GM18868 (cell line): ENCODE results near the gene DRC7.
A peak's percentile ranks its signal among the peaks of the same experiment; 100 is the strongest.

Experiments used
- ATAC-seq: cut with Tn5 transposase; IDR thresholded peaks from one replicate; pipeline ENCODE4 v1.9.1; 2021; ENCODE audit warnings: mild to moderate bottlenecking, moderate library complexity; ENCODE audit not compliant: unreplicated experiment

Gene DRC7, protein sequence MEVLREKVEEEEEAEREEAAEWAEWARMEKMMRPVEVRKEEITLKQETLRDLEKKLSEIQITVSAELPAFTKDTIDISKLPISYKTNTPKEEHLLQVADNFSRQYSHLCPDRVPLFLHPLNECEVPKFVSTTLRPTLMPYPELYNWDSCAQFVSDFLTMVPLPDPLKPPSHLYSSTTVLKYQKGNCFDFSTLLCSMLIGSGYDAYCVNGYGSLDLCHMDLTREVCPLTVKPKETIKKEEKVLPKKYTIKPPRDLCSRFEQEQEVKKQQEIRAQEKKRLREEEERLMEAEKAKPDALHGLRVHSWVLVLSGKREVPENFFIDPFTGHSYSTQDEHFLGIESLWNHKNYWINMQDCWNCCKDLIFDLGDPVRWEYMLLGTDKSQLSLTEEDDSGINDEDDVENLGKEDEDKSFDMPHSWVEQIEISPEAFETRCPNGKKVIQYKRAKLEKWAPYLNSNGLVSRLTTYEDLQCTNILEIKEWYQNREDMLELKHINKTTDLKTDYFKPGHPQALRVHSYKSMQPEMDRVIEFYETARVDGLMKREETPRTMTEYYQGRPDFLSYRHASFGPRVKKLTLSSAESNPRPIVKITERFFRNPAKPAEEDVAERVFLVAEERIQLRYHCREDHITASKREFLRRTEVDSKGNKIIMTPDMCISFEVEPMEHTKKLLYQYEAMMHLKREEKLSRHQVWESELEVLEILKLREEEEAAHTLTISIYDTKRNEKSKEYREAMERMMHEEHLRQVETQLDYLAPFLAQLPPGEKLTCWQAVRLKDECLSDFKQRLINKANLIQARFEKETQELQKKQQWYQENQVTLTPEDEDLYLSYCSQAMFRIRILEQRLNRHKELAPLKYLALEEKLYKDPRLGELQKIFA

DNA sequence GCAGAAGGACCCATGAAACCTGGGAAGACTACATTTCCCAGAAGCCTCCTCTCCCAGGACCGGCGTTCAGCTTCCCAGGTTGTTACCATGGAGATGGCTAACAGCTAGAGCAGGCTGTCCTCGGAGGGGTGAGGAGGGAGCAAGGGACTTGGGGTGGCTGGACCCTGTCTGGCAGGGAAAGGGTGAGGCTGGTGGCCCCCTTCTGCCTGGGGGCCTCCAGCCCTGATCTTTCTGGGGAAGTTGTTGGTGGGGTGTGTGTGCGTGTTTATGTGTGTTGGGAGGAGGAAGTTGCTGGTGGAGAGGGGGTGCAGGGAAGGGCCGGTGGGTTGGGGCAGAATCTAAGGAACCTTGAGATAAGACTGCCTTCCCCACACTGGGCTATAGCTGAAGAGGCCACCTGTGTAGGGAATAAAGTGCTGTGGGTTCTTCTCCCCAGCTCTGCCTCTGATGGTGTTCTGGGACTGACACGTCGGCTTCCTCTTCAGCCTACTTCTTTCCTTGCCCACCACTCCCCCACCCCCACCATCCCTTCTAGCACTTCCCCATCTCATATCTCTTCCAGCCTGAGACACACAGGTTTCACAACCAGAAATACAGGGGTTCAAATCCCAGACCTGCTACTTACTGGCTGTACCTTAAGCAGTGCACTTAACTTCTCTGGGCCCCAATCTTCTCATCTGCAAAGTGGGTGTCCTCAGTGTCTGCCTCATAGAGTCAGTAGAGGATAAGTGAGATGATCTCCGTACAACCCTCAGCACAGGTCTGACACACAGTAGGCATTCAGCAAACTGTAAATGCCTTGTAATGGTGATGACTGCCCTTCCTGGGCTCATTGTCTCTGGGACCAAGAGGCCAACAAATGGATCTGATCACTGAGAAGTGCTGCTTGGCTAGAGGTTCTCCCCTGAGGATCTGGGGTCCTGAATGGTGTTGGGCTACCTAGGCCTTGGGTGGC, at the start of gene DRC7:
TSS of gene DRC7 (plus strand) at position 82 of the 955 bp plus-strand sequence. CDS start 3,144 bp downstream, outside the sequence.
- peak; percentile 51 for ATAC-seq

DNA sequence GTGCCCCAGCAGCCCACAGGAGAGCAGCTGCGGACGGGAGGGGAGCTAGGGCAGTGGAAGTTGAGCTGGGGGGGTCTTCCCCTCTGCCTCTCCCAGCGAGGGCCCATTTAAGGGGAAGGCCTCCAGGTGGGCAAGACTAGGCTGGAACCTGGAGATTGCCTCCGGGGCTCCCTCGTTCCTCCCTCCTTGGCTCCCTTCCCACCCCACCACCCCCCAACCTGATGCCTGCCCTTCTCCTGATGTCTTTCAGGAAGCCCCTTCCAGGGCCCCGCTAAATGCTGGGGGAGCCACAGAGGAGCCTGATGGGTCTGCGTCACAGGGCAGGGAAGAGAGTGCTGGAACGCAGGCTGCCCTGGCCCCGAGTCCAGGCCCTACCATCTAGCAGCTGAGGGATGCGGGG, 49.4 kb upstream of the DRC7 start:
- ATAC-seq, result no peak

DNA sequence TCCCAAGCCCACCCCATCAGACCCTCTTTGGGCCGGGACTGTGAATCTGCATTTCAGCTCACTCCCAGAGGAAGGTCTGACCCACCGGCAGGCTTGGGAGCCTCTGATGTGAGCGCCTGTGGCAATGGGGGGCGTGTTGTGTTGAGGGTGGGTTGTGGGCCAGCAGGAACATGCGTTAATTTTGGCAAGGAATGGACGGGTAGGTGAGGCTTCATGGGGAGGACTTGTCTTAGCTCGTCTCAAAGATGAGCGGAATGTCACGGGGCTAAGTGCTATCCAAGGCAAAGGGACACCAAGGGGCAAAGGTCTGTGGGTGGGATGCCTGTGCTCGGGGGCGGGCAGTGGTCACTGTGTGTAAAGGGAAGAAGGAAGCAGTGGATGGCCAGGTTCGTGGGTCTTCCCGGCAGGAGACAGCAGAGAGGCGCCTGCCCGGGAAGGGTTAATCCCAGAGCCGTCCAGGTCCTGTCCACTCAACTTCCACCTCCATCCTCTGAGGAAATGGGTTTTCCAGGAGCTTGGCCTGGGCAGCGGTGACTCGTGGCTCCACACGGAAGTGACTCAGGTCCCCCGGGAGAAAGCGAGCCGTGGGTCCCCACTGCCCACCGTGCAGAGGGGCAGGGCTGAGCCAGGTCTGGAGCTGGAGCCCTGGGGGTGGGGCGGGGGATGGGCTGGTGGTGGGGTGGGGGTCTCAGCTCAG, 48.8 kb upstream of the DRC7 start:
- no peak for ATAC-seq

DNA sequence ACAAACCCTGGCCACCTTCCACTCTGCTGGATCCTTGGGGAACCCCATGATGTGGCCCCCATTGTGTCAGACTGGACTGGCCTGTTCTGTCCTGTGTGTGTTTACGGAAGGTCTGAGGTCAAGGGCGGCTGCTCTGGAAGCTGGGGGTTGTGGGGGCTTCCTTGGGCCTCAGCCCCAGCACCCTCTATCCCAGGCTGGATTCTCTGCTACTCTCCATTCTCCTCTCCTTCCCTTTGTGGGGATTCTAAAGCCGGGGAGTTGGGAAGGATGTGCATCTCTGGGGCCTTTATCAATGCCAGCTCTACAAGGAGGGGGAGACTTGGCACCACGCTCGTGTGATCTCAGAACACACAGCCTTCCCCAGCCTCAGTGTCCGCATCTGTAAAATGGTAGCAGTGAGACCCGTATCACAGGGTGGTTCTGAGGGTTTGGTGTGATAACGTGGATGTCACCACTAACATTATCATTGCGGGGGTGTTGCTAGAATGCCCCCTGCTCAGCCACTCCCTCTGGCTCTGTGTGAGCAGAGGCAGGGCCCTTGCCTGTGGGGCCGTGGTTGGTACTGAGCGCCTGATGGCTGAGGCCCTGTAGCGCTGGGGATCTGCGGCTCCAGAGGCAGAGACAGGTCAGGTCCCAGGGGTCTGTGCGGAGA, 48.1 kb upstream of the DRC7 start:
- ATAC-seq, result no peak

DNA sequence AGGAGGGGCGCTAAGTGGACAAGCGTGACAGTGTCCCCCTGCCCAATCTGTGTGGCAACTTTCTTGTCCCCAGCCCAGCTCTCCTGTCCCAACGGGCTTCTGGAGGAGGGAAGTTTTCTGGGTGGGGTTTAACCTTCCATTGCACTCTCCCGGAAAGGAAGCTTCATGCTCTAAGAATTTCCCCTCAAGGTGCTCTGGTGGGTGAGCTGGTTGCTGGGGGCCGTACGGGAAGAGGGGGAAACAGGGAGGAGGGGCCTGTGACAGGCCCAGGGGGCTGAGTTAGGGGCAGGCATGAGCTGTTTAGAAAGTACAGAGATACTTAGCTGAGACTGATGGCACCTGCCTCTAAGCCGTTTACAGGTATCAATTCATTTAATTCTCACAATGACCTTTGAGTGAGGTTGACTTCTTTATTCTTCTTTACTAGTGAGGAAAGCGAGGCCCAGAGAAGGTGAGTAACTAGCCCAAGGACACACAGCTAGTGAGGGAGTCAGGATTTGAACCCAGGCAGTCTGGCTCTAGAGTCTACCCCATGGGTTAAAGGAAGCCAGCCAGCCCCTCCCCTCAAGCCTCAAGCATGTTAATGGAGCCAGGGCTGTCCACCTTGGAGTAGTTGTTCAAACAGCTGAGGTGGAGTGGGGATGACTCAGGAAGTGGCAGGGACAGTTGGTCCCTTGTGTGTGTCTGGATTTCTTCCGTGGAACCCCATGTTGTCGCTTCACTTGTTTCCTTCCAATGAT, 47.3 kb upstream of the DRC7 start:
- ATAC-seq, result no peak

DNA sequence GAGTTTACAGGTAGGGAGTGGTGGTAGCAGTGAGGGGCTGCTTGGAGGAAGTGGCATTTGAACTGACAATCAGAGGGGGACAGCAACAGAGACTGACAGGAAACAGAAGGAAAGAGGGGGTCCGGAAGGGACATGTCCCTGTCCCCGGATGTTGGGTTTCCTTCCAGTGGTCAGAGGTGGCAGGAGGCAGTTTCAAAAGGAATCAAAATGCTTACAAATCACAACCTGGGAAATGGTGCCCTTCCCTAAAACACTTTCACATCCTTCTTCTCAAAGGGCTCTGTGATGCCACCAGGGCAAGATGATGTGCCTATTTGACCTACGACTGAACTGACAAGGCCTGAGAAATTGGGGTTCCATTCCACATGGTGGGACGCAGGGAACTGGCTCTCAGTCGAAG, 46.5 kb upstream of the DRC7 start:
- no peak for ATAC-seq

DNA sequence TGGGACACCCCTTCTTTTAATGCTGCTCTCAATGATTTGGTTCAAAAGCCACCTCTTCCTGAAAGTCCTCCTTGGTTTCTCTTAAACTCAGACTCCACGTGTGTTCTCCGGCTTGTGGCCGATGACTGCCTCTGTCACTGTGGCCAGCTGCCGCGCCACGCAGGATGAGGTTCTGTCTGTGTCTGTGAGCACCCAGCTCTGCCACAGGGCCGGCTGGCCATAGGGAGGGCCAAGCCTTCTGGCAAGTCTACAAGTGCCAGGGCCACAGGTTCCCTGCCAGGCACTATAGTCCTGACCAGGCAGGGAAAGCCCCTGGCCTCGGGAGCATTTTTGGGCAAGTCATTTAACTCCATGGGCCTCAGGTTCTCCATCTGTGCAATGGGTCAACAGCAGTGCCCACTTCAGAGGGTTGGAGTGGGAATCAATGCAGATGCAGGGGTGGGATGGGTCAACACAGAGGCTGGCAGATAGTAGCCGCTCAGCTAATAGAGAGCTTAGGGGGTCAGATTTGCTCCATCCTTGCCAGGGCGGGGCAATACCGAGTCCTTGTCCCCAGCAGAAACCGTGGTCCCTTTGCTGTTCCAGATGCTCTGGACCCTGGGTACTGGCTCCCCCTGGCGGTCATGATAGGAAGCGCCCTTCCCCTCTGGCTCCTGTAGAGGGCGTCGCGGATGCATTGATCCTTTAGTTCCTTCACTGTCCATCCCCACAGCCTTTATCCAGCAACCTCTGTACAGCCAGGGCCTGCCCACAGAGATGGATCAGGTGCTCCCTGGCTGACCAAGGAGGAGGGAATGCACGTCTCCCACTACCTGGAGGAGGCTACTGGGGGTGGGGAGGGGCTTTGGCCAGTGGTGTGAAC, 45.8 kb upstream of the DRC7 start:
- no peak for ATAC-seq

DNA sequence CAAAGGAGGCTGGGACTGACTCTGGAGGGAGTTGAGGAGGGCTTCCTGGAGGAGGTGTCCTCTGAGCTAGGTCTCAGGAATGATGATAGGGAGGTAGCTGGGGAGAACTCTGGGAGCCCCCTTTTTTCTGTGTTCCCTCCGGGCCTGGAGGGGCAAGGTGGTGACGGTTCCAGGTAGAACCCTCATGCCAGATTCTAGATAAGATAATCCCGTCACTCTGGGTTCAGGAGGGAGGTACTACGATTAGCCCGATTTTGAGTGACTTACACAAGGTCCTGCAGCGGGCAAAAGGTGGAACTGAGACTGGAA, 45.2 kb upstream of the DRC7 start:
- no peak for ATAC-seq

DNA sequence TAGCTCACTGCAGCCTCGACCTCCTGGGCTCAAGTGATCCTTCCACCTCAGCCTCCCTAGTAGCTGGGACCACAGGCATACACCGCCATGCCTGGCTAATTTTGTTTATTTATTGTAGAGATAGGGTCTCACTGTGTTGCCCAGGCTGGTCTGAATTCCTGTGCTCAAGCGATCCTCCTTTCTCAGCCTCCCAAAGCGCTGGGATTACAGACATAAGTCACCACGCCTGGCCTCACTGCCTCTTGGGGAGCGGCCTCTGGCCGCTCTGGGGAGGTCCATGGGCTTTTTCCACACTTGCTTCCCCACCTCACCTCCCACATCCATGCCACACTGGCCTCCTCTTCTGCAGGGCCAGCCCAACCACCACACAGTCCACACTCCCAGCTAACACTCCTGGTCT, 44.8 kb upstream of the DRC7 start:
- no peak for ATAC-seq

DNA sequence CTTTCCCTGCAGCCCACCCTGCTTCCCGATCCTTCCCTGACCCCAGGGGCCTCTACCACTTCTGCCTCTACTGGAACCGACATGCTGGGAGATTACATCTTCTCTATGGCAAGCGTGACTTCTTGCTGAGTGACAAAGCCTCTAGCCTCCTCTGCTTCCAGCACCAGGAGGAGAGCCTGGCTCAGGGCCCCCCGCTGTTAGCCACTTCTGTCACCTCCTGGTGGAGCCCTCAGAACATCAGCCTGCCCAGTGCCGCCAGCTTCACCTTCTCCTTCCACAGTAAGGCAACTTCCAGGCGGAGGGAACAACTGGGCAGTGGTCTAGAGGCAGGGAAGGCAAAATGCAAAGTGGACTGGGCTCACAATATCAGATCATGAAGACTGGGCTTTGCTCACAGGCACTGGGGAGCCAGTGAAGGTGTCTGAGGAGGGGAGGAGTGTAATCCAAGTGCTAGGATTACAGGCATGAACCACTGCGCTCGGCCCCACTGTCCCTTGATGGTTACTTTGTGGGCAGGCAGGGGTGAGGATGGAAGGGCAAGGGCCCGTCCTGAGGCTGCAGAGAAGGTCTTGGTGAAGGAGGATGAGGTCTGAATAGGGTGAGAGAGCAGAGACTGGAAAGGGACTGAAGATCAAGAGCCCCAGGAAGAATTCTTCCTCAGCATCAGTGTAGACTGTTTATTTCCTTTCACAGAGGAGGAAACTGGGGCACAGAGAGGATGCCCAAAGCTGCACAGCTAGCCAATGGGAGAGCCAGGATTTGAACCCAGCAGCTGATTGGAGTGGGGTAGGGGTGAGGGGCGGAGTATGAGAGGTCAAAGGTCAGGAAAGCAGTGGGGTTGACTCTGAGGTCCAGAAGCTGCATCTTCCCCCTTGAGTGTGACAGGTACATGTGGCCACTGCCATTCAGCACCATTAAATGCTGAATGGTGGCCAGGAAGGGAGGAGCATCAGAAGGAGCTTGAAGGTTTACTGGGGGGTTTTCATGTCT, 43.0 kb upstream of the DRC7 start:
- no peak for ATAC-seq

DNA sequence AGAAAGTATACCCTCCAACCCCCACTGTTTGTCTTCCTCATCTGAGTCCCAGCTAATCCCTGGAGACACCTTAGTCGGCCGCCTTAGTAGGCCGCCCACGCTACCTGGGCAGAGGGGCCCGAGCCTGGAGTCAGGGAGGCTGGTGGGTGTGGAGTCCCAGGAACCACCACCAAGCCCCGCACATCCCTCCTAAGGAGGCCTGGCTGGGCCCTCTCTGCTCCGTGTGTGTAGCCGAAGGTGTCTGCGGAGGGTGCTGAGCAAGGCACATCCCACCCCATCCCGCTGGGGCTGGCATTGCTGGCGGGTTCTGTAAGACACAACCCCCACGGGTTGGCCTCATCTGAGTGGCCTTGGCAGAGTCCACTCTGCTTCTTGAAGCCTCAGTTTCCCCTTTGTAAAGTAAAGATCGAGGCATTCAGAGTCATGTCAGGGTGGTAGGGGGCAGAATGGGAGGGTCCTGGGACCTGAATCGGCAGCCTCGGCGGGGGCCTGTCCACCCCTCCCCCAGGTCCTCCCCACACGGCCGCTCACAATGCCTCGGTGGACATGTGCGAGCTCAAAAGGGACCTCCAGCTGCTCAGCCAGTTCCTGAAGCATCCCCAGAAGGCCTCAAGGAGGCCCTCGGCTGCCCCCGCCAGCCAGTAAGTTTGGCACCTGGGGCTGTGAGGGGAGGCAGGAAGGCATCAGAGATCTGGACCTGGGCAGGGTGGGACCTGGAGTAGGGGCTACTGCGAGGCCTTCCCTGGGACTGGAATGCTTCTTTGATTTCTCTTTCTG, 41.7 kb upstream of the DRC7 start:
- no peak for ATAC-seq

DNA sequence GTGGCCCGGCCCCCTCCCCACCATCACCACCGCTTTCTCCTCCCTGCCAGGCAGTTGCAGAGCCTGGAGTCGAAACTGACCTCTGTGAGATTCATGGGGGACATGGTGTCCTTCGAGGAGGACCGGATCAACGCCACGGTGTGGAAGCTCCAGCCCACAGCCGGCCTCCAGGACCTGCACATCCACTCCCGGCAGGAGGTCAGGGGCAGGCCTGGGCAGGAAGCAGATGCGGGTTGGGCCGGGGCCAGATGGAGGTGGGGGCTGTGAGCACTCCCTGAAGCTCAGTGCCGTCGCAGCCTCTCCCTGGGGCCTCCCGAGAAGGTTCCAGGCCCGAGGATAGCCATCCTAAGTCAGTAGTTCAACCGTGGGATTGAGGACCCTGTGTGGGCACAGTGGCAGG, 40.7 kb upstream of the DRC7 start:
- ATAC-seq, result no peak

DNA sequence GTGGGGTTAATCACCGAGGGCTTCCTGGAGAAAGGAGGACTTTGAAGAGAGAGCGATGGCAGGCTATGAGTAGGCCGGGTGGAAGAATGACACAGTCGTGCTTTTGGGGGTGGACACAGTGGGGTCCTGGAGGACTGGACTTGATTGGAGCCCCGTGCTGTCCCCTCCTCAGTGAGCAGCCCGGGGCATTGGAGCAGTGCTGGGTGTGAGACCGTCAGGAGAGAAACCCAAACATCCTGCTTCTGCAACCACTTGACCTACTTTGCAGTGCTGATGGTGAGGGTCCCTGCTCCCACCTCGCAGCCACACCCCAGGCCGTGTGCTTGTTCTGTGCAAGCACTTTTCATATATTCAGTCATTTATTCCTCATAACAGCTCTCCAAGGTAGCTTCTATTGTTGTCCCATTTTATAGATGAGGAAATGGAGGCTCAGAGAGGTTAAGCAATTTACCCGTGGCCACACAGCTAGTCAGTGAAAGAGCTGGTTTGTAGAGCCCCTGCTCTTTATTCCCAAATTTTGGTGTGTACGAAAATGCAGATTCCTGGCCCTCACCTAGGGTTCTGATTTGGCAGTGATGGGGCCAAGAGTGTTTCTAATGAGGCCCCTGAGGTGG, 38.2 kb upstream of the DRC7 start:
- no peak for ATAC-seq

DNA sequence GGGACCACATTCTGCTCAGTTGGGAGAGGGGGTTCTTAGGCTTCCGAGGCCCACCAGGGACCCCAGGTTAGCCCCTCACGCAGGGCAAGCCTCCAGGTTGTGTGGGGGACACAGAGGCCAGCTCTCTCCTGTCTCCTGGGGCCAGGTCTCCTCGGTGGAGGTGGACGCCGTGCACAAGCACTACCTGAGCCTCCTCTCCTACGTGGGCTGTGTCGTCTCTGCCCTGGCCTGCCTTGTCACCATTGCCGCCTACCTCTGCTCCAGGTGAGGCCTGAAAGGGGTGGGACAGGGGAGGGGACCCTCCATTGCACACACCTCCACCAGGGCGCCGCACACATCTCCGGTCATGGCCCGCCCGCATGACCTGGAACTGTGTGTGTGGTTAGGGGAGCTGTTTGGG, 37.4 kb upstream of the DRC7 start:
- ATAC-seq, result no peak

DNA sequence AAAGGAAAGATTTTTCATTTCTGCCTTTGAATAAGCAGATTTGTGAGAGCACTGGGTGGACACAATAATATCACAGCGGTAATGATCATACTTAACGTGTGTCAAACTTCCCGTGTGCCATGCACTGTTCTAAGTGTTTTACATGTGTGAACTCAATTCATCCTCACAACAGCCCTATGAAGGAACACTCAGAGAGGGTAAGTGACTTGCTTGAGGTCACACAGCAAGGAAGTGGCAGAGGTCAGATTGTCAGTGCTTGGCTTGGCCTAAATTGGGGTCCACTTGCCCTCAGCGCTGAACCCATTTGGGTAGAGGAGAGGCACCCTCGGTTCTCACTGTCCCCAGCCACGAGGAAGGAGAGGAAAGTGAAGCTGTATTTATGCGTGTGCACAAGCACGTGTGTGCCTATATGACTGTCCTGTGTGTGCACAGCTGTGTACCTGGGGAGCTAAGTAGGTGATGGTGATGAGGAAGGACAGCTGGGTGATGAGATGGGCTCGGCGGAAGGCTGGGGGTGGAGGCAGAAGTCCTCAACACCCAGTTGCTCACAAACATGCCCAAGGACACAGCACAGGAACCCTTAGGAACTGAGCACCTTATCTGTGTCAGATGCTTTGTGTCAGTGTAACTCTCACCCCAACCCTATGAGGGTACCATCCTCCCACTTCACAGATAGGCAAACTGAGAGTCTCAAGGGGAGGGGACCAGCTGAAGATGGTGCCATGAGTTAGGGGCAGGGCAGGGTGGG, 36.3 kb upstream of the DRC7 start:
- no peak for ATAC-seq
